ENCODE data around the gene PTPRA. TPM values are rescaled to one million over a fixed set of nuclear protein-coding genes. Genes with fewer than 3 reads are reported as not detected.

PTPRA gene
- total RNA-seq, 2 experiments from 2014 or later: 65.4 to 69.5 TPM

DNA sequence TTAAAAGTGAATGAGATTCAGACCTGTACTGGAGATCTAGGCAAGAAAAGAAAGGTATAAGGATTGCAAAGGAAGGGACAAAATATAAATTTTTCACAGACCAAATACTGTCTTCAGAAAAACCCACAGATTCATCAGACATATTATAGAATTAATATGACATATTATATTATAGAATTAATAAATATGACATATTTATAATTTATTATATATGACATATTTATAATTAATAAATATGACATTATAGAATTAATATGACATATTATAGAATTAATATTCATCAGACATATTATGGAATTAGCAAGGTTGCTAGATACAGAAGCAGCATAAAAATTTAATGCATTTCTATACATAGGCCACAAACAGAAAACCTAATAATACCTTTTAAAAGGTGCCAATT, 125.4 kb downstream of the PTPRA start:
- peaks cover 56% of the 10 kb centered on the region for H3K36me3 Mint-ChIP-seq (ENCODE audit: low read depth)
- intact Hi-C loops (cut with DNase I, micrococcal nuclease): no loop called here
- POLR2A ChIA-PET: no interaction called here
- Histone ChIP-seq H3K9me3 (ENCODE audit: control insufficient read depth in 1 of 2, insufficient read depth in 1 of 2, low read length in 2 of 2) (no peaks in the 10 kb centered on the region), H3K36me3 (ENCODE audit: insufficient read depth, low read length) (peaks cover 28% of the 10 kb centered on the region), H3K4me3 (ENCODE audit: low read length) (no peak overlapping the region), H3K4me1 (ENCODE audit: insufficient read depth, low read length) (no peaks in the 10 kb centered on the region), H3K27me3 (ENCODE audit: control insufficient read depth in 1 of 2, insufficient read depth in 2 of 2, low read length in 2 of 2) (no peaks in the 10 kb centered on the region), H3K27ac (ENCODE audit: low read depth in 1 of 2, low read length in 2 of 2) (no peak overlapping the region)
- H3K27ac Mint-ChIP-seq: no peak overlapping the region
- H3K9me3 Mint-ChIP-seq: no peaks in the 10 kb centered on the region
- H3K27me3 Mint-ChIP-seq: no peaks in the 10 kb centered on the region
- TF ChIP-seq CTCF (IDR thresholded peaks at IDR 0.05): no peak
- no peak for DNase-seq
- no peak overlapping the region for H3K4me3 Mint-ChIP-seq
- H3K4me1 Mint-ChIP-seq (ENCODE audit: low read depth): no peaks in the 10 kb centered on the region
- CTCF ChIA-PET: no interaction called here
- ATAC-seq (ENCODE audit: poor library complexity): no peak

- Mint-ChIP-seq H3K27ac (no peak overlapping the region), H3K9me3 (no peaks in the 10 kb centered on the region), H3K27me3 (no peaks in the 10 kb centered on the region), H3K4me3 (no peak overlapping the region), H3K4me1 (ENCODE audit: low read depth) (no peaks in the 10 kb centered on the region), H3K36me3 (ENCODE audit: low read depth) (peaks cover 54% of the 10 kb centered on the region)
- H3K9me3 ChIP-seq (ENCODE audit: control insufficient read depth in 1 of 2, insufficient read depth in 1 of 2, low read length in 2 of 2): no peaks in the 10 kb centered on the region
- peaks cover 26% of the 10 kb centered on the region for H3K36me3 ChIP-seq (ENCODE audit: insufficient read depth, low read length)
- ATAC-seq (ENCODE audit: poor library complexity): peak; percentile 89
- ChIA-PET CTCF (interaction anchor here (1.2 kb wide), 2 partner anchors 13 to 128 kb away, joined by 3 read pairs; partner anchors contain the start of gene PTPRA), POLR2A (interaction anchor here (1.2 kb wide), 1 partner anchor 160 kb away, joined by 3 read pairs; the partner anchor contains the start of gene VPS16)
- no peaks in the 10 kb centered on the region for H3K4me1 ChIP-seq (ENCODE audit: insufficient read depth, low read length)
- H3K27me3 ChIP-seq (ENCODE audit: control insufficient read depth in 1 of 2, insufficient read depth in 2 of 2, low read length in 2 of 2): no peaks in the 10 kb centered on the region
- H3K4me3 ChIP-seq (ENCODE audit: low read length): no peak overlapping the region
- H3K27ac ChIP-seq (ENCODE audit: low read depth in 1 of 2, low read length in 2 of 2): no peak overlapping the region
- intact Hi-C loops (cut with DNase I, micrococcal nuclease): loop anchor here (1.0 to 5.0 kb wide), 6 partner anchors 129 to 477 kb away; partner anchors contain the start of gene PTPRA (in 1 of the 2)
- peak; percentile 60 for TF ChIP-seq CTCF (IDR thresholded peaks at IDR 0.05)
- DNase-seq: peak in 4 of 14 experiments; percentile 7 to 65 (median 56)
Observed at GRCh38 chr20:3000852-3001523, 127.7 kb downstream of the PTPRA start.

- TF ChIP-seq CTCF (IDR thresholded peaks at IDR 0.05): no peak
- intact Hi-C loops (cut with DNase I, micrococcal nuclease): loop anchor here (5.0 kb wide), 2 partner anchors 131 to 251 kb away; partner anchors contain the start of gene PTPRA (in 1 of the 2)
- Mint-ChIP-seq H3K27me3 (no peaks in the 10 kb centered on the region), H3K4me1 (ENCODE audit: low read depth) (no peaks in the 10 kb centered on the region), H3K9me3 (no peaks in the 10 kb centered on the region), H3K4me3 (no peak overlapping the region), H3K27ac (no peak overlapping the region), H3K36me3 (ENCODE audit: low read depth) (peaks cover 54% of the 10 kb centered on the region)
- CTCF ChIA-PET: no interaction called here
- Histone ChIP-seq H3K4me1 (ENCODE audit: insufficient read depth, low read length) (no peaks in the 10 kb centered on the region), H3K4me3 (ENCODE audit: low read length) (no peak overlapping the region), H3K9me3 (ENCODE audit: control insufficient read depth in 1 of 2, insufficient read depth in 1 of 2, low read length in 2 of 2) (no peaks in the 10 kb centered on the region), H3K27me3 (ENCODE audit: control insufficient read depth in 1 of 2, insufficient read depth in 2 of 2, low read length in 2 of 2) (no peaks in the 10 kb centered on the region), H3K36me3 (ENCODE audit: insufficient read depth, low read length) (peaks cover 44% of the 10 kb centered on the region), H3K27ac (ENCODE audit: low read depth in 1 of 2, low read length in 2 of 2) (no peak overlapping the region)
- DNase-seq (no peak), ATAC-seq (ENCODE audit: poor library complexity) (no peak)
- POLR2A ChIA-PET: no interaction called here
Observed at GRCh38 chr20:3003416-3003815, 130.1 kb downstream of the PTPRA start.

All from CD4-positive, alpha-beta T cell (primary cell).